Activated naive CD8-positive, alpha-beta T cell (primary cell): Measurements from ENCODE around the gene MMUT.
"Not testable (repeated sequence)": the region's sequence is repeated elsewhere in the genome, so short reads cannot be mapped to it uniquely, and the experiment has no call there.

Experiments
- H3K27ac Mint-ChIP-seq: one replicate; pipeline ENCODE4 v1.8.0; 2021; ENCODE audit warnings: mixed read lengths
- H3K27me3 Mint-ChIP-seq: one replicate; pipeline ENCODE4 v1.8.0; 2021; ENCODE audit warnings: mixed read lengths
- H3K36me3 Mint-ChIP-seq: one replicate; pipeline ENCODE4 v1.8.0; 2021; ENCODE audit warnings: mixed read lengths
- H3K4me1 Mint-ChIP-seq: one replicate; pipeline ENCODE4 v1.8.0; 2021; ENCODE audit warnings: low read depth, mixed read lengths
- H3K4me3 Mint-ChIP-seq: one replicate; pipeline ENCODE4 v1.8.0; 2021; ENCODE audit warnings: mild to moderate bottlenecking, mixed read lengths
- H3K9me3 Mint-ChIP-seq: one replicate; pipeline ENCODE4 v1.8.0; 2021; ENCODE audit warnings: low read depth, mixed read lengths

Gene MMUT

DNA sequence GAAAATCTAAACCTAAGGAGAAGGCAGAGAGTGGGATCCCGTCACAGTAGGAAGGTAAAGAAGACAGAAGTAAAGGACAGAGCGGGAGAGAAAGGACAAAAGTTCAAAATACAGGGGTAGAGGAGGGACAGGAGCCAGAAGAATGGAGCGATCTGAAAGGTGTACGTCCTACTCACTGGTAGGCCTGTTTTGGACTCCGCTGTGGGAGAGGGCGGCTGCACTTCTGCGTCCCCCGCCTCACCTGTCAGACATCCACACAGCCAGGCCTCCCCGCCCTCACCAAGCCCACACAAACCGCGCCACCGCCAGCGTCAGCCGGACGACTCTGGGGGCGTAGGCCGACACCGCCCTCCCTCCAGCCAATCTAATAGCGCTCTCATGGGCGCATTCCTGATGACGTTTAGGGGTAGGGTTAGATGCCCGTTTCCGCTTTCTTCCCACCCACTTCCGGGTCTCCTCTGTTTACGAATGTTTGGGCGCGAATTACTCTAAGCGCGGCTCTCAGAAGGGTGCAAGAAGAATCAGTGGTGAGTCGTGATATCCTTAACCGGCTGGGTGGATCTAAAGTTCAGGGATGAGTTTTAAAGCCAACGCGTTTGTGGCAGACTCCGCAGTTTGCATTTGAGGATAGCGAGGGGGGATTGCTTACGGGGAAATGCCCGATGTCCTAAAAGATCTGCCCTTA lies at the start of gene MMUT, which contains the start of gene CENPQ:
MMUT (minus strand) TSS at position 327 of the 685 bp plus-strand sequence. CDS start 3,787 bp downstream, outside the sequence.
CENPQ (plus strand) TSS at position 444 of the 685 bp plus-strand sequence. CDS start 6,807 bp downstream, outside the sequence.
- H3K4me3 Mint-ChIP-seq: peak within 1 kb of the TSS; percentile 100
- no peaks in the 10 kb centered on the region for H3K27me3 Mint-ChIP-seq
- peaks cover 55% of the 10 kb centered on the region for H3K4me1 Mint-ChIP-seq
- H3K9me3 Mint-ChIP-seq: no peaks in the 10 kb centered on the region
- H3K27ac Mint-ChIP-seq: peak within 1 kb of the TSS; percentile 97
- no peaks in the 10 kb centered on the region for H3K36me3 Mint-ChIP-seq

DNA sequence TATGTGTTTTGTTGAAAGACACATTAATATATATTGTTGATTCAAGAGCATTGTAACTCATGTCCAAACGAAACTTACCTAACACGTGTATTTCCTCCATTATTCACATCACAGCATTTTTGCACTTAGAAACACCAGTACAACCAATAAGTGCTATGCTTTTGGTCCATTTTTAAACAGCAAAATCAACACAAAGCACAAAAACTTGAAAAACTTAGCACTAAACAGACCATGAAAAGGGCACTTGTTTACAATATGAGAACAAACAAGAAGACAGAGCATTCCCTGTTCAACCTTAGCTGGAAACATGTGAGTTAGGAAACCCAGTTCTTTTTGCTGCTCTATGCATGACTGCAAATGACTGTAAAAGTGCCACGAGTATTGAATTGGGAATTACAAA lies 46.3 kb upstream of the MMUT start:
- Mint-ChIP-seq H3K4me3 (no peak overlapping the region), H3K4me1 (no peaks in the 10 kb centered on the region), H3K36me3 (no peaks in the 10 kb centered on the region), H3K27ac (no peak overlapping the region), H3K27me3 (peaks cover 26% of the 10 kb centered on the region), H3K9me3 (no peaks in the 10 kb centered on the region)

DNA sequence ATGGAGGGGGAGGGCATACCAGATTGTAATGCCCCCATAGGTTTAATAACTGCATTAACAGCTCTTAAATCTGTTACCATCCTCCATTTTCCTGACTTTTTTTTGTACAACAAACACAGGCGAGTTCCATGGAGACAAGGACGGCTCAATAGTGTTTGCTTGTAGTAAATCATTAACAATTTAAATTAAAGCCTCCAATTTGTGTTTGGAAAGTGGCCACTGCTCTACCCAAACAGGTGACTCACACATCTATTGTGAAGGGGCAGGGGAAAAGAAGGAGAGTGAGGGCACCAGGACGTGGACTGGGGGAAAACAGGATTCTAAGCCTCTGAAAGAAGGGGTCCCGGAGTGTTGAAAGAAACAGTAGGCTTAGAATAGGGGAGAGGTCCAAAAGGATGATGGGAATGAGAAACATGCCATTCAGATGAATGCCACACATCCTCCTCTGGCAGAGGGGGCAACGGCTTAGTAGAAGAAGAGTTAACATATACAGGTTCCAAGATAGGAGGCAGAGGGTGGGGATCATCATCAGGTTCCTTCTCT lies 43.6 kb upstream of the MMUT start:
- peaks cover 22% of the 10 kb centered on the region for H3K27me3 Mint-ChIP-seq
- H3K9me3 Mint-ChIP-seq: no peaks in the 10 kb centered on the region
- H3K36me3 Mint-ChIP-seq: no peaks in the 10 kb centered on the region
- H3K4me1 Mint-ChIP-seq: no peaks in the 10 kb centered on the region
- H3K27ac Mint-ChIP-seq: no peak overlapping the region
- H3K4me3 Mint-ChIP-seq: no peak overlapping the region

DNA sequence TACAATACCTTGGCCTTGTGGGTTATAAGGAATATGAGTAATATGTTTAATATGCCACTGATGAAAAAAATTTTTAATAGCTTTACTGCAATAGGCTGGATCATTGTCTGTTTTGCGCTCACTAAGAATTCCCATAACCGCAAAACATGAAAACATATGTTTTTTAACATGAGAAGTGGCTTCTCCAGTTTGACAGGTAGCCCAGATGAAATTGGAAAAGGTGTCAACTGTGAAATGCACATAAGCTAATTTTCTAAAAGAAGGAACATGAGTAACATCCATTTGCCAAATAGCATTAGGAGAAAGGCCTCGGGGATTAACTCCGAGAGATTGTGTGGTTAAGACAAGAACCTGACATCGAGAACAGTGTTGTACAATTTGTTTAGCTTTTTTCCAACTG lies 41.6 kb upstream of the MMUT start:
- no peaks in the 10 kb centered on the region for H3K36me3 Mint-ChIP-seq
- H3K4me1 Mint-ChIP-seq: no peaks in the 10 kb centered on the region
- H3K4me3 Mint-ChIP-seq: no peak overlapping the region
- H3K27ac Mint-ChIP-seq: no peak overlapping the region
- H3K27me3 Mint-ChIP-seq: peaks cover 22% of the 10 kb centered on the region
- H3K9me3 Mint-ChIP-seq: no peaks in the 10 kb centered on the region

DNA sequence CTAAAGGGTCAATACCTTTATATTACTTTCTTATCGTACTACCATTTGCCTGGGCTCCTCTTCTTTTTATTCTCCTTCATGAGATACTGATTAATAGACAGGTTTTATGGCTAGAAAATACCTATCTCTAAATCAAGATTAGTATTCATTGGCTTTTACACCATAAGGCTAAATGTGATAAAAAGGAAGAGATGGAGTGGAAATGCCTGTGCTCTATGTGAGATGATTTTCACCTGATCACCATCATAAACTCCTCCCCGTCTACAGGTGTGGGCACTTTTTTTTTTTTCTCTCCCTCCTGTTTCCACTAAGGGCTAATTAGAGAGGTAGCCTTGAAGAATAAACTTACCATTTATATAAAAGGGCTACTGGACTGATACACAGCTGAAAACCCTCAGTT lies 36.6 kb upstream of the MMUT start, which contains the start of gene GLYATL3:
GLYATL3 (plus strand) TSS at position 301 of the 400 bp plus-strand sequence. CDS start 12,068 bp downstream, outside the sequence.
- peaks cover 2% of the 10 kb centered on the region for H3K36me3 Mint-ChIP-seq
- peaks cover 5% of the 10 kb centered on the region for H3K27me3 Mint-ChIP-seq
- H3K4me3 Mint-ChIP-seq: no peak within 1 kb of the TSS
- H3K4me1 Mint-ChIP-seq: no peaks in the 10 kb centered on the region
- no peak within 1 kb of the TSS for H3K27ac Mint-ChIP-seq
- H3K9me3 Mint-ChIP-seq: no peaks in the 10 kb centered on the region

DNA sequence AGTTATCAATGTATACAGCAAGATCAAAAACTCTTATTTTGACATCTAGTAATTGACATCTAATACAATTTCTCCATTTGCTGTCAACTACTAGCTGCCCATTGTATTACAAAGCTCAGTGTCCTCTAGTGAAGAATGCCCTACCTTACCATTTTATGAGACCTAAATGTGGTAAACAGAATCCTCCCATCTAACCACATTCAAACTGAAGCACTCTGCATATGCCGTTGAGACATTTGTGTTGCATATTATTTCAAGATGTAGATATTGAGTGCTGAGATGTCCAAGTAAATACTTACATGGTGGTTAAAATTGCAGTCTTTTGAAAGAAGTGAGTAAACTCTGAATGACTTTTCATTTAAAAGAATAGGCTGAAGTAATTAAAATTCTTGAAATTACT lies 36.1 kb upstream of the MMUT start:
- Mint-ChIP-seq H3K36me3 (peaks cover 2% of the 10 kb centered on the region), H3K27ac (no peak overlapping the region), H3K27me3 (peaks cover 5% of the 10 kb centered on the region), H3K4me1 (no peaks in the 10 kb centered on the region), H3K4me3 (no peak overlapping the region), H3K9me3 (no peaks in the 10 kb centered on the region)

DNA sequence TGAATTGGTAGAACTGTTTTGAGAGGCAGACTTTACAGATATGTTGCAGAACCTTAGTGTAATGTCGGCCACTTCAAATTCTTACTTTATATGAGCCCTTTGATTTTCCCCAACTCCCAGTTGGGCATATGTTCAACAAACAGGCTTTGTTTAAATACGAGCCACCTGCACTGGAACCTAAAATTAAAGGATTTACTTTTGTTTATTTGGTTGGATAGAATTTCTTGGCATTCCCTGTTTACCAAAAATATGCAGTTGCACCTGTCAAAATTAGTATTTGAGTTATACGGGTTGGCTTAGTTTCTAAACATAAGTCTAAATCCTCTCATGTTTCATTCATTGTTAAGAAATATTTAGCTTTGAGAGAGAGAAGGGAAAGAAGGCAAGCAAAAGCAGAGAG lies 34.3 kb upstream of the MMUT start:
- Mint-ChIP-seq H3K4me3 (no peak overlapping the region), H3K36me3 (peaks cover 6% of the 10 kb centered on the region), H3K4me1 (no peaks in the 10 kb centered on the region), H3K27ac (no peak overlapping the region), H3K27me3 (no peaks in the 10 kb centered on the region), H3K9me3 (no peaks in the 10 kb centered on the region)

DNA sequence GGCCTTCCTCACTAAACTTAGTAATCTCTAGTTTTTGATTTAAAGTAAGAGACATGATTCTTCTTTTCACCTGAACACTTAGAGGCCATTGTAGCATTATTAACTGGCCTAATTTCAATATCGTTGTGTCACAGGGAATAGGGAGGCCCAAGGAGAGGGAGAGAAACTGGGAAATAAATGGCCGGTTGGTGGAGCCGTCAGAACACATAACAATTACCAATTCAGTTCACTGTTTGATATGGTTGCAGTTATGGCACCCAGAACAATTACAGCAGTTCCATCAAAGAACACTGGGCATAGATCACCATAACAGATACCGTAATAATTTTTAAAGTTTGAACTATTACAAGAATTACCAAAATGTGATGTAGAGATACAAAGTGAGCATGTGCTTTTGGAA lies 27.6 kb upstream of the MMUT start:
- no peaks in the 10 kb centered on the region for H3K27me3 Mint-ChIP-seq
- no peaks in the 10 kb centered on the region for H3K4me1 Mint-ChIP-seq
- no peak overlapping the region for H3K4me3 Mint-ChIP-seq
- no peaks in the 10 kb centered on the region for H3K9me3 Mint-ChIP-seq
- peaks cover 22% of the 10 kb centered on the region for H3K36me3 Mint-ChIP-seq
- H3K27ac Mint-ChIP-seq: no peak overlapping the region

DNA sequence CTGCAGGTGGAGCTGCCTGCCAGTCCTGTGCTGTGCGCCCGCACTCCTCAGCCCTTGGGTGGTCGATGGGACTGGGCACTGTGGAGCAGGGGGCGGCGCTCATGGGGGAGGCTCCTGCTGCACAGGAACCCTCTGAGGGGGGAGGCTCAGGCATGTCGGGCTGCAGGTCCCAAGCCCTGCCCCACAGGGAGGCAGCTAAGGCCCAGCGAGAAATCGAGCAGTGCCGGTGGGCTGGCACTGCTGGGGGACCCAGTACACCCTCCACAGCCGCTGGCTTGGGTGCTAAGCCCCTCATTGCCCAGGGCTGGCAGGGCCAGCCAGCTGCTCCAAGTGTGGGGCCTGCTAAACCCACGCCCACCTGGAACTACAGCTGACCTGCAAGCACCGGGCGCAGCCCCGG lies 20.3 kb upstream of the MMUT start:
- H3K4me3 Mint-ChIP-seq: not testable (repeated sequence)

DNA sequence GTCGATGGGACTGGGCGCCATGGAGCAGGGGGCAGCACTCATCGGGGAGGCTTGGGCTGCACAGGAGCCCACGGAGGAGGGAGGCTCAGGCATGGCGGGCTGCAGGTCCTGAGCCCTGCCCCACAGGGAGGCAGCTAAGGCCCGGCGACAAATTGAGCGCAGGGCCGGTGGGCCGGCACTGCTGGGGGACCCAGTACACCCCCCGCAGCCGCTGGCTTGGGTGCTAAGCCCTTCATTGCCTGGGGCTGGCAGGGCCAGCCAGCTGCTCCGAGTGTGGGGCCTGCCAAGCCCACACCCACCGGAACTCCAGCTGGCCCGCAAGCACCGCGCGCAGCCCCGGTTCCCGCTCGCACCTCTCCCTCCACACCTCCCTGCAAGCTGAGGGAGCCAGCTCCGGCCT lies 18.8 kb upstream of the MMUT start:
- not testable (repeated sequence) for H3K4me3 Mint-ChIP-seq, H3K27ac Mint-ChIP-seq, H3K27me3 Mint-ChIP-seq, H3K9me3 Mint-ChIP-seq, H3K4me1 Mint-ChIP-seq
- H3K36me3 Mint-ChIP-seq: peaks cover 13% of the 10 kb centered on the region

More for the DNA sequence above, 20.3 kb upstream of the MMUT start:
- H3K4me1 Mint-ChIP-seq, H3K27ac Mint-ChIP-seq, H3K9me3 Mint-ChIP-seq, H3K27me3 Mint-ChIP-seq: not testable (repeated sequence)
- H3K36me3 Mint-ChIP-seq: peaks cover 10% of the 10 kb centered on the region

DNA sequence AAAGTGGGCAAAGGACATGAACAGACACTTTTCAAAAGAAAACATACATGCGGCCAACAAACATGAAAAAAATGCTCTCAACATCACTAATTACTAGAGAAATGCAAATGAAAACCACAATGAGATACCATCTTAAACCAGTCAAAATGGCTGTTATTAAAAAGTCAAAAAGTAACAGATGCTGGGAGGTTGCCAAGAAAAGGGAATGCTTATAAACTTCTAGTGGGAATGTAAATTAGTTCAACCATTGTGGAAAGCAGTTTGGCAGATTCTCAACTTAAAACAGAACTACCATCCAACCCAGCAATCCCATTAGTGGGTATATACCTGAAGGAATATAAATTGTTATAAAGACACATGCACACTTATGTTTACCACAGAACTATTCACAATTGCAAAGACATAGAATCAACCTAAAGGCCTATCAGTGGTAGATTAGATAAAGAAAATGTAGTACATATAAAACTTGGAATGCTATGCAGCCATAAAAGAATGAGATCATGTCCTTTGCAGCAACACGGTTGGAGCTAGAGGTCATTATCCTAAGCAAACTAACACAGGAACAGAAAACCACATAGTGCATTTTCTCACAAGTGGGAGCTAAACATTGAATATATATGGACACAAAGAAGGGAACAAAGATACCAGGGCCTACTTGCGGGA lies 16.4 kb upstream of the MMUT start:
- H3K27ac Mint-ChIP-seq: no peak overlapping the region

DNA sequence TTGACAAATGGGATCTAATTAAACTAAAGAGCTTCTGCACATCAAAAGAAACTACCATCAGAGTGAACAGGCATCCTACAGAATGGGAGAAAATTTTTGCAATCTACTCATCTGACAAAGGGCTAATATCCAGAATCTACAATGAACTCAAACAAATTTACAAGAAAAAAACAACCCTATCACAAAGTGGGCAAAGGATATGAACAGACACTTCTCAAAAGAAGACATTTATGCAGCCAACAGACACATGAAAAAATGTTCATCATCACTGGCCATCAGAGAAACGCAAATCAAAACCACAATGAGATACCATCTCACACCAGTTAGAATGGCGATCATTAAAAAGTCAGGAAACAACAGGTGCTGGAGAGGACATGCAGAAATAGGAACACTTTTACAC lies 13.5 kb upstream of the MMUT start:
- H3K27ac Mint-ChIP-seq, H3K4me3 Mint-ChIP-seq, H3K27me3 Mint-ChIP-seq, H3K9me3 Mint-ChIP-seq, H3K4me1 Mint-ChIP-seq: not testable (repeated sequence)
- H3K36me3 Mint-ChIP-seq: peaks cover 24% of the 10 kb centered on the region

More for the DNA sequence above, 16.4 kb upstream of the MMUT start:
- no peak overlapping the region for H3K4me3 Mint-ChIP-seq
- H3K4me1 Mint-ChIP-seq: no peaks in the 10 kb centered on the region
- no peaks in the 10 kb centered on the region for H3K27me3 Mint-ChIP-seq
- no peaks in the 10 kb centered on the region for H3K9me3 Mint-ChIP-seq
- H3K36me3 Mint-ChIP-seq: peaks cover 15% of the 10 kb centered on the region

DNA sequence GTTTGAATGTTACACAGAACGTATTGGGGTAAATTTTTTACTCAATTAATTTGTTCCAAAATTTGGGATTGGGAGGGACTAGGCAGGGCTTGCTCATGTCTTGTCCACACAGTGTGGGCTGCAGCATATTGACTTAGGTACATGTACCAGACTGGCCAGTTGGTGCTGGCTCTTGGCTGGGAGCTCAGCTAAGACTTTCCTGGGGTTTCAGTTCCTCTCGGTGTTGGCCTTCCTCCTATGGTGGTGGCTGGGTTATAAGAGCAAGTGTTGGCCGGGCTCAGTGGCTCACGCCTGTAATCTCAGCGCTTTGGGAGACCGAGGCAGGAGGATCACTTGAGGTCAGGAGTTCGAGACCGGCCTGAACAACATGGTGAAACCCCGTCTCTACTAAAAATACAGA lies 5.0 kb upstream of the MMUT start:
- peaks cover 3% of the 10 kb centered on the region for H3K36me3 Mint-ChIP-seq
- no peak overlapping the region for H3K4me3 Mint-ChIP-seq
- no peak overlapping the region for H3K27ac Mint-ChIP-seq
- no peaks in the 10 kb centered on the region for H3K9me3 Mint-ChIP-seq
- peaks cover 18% of the 10 kb centered on the region for H3K4me1 Mint-ChIP-seq
- no peaks in the 10 kb centered on the region for H3K27me3 Mint-ChIP-seq

DNA sequence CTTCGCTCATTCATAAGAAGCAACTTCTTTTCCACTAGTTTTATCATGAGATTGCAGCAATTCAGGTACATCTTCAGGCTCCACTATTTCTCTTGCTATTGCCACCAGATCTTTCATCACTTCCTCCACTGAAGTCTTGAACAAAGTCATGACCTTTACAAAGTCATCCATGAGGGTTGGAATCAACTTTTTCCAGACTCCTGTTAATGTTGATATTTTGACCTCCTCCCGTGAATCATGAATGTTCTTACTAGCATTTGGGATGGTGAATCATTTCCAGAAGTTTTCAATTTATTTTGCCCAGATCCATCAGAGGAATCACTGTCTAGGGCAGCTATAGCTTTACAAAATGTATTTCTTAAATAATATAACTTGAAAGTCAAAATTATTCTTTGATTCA lies 1.6 kb upstream of the MMUT start:
- H3K4me1 Mint-ChIP-seq: peaks cover 45% of the 10 kb centered on the region
- peak overlapping the region; percentile 100 for H3K4me3 Mint-ChIP-seq
- no peaks in the 10 kb centered on the region for H3K36me3 Mint-ChIP-seq
- peak overlapping the region; percentile 38 for H3K27ac Mint-ChIP-seq
- H3K27me3 Mint-ChIP-seq: no peaks in the 10 kb centered on the region
- H3K9me3 Mint-ChIP-seq: no peaks in the 10 kb centered on the region

DNA sequence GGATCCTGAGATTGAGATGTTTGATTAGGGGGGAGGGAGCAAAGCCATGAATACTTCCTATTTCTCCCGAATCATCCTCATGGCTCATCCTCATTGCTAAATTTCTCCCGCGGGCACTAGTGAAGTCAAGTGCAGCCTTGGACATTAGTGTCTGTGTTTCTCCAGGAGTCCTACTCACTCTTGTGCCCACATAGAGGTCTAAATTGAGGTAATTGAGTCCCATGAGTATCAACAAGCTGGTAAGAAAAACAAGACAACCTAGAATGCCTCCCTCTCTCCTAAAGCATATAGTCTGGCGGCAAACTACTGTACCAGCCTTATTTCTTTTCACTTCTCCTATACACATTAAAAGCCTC lies 537 bp upstream of the MMUT start:
- no peaks in the 10 kb centered on the region for H3K27me3 Mint-ChIP-seq
- H3K4me1 Mint-ChIP-seq: peaks cover 55% of the 10 kb centered on the region
- no peaks in the 10 kb centered on the region for H3K9me3 Mint-ChIP-seq
- H3K27ac Mint-ChIP-seq: peak overlapping the region; percentile 97
- H3K36me3 Mint-ChIP-seq: no peaks in the 10 kb centered on the region
- H3K4me3 Mint-ChIP-seq: peak overlapping the region; percentile 100
